ENCODE data around the gene GJB3.

GJB3 gene

DNA sequence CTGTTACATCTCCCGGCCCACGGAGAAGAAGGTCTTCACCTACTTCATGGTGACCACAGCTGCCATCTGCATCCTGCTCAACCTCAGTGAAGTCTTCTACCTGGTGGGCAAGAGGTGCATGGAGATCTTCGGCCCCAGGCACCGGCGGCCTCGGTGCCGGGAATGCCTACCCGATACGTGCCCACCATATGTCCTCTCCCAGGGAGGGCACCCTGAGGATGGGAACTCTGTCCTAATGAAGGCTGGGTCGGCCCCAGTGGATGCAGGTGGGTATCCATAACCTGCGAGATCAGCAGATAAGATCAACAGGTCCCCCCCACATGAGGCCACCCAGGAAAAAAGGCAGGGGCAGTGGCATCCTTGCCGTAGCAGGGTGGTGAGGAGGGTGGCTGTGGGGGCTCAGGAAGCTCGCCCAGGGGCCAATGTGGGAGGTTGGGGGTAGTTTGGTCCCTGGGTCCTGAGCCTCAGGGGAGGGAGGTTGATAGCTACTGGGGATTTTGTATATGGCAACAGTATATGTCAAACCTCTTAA is 19.2 kb upstream of the GJB3 start:
- TF ChIP-seq, protein P1, sequence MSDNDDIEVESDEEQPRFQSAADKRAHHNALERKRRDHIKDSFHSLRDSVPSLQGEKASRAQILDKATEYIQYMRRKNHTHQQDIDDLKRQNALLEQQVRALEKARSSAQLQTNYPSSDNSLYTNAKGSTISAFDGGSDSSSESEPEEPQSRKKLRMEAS (IDR thresholded peaks at IDR 0.05; ENCODE audit: low read depth, low read length): no peak
- TF ChIP-seq MYC (IDR thresholded peaks at IDR 0.05; ENCODE audit: low read depth, low read length) (no peak), CTCF (IDR thresholded peaks at IDR 0.05; ENCODE audit: low read depth, low read length) (no peak), POLR2A (IDR thresholded peaks at IDR 0.05; ENCODE audit: extremely low read depth, insufficient read length) (no peak)
- DNase-seq (ENCODE audit: low read depth): no peak
- H3K4me3 ChIP-seq (ENCODE audit: low read depth, low read length): no peak overlapping the region

DNA sequence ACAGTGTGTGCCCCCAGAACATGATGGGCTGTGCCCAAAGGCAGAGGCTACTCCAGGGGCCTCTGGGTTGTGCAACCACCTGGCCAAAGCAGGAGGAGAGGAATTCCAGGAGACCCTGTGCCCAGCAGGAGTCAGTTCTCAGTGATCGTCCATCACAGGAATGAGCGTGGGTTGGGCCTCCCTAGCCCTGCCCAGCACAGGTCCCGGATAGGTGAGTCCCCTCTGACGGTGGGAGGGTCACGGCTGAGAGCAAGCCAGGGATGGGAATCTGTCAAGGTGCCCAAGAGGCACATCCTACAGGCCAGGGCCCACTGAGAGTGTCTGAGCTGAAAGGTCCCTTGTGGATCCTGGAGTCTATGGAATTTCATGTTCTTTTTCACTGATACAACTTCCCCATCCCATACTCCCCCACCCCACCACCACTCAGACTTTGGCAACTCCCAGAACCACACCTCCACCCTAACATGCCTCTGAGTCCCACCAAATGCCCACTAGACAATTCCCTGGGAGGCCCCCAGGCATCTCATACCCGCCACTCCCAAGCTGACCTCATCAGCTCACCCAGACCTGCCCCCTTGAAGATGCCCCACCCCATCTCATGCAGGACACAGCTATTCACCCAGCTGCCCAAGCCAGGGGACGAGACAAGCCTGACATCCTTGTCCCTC is 18.4 kb upstream of the GJB3 start:
- no peak for DNase-seq (ENCODE audit: low read depth)
- TF ChIP-seq CTCF (IDR thresholded peaks at IDR 0.05; ENCODE audit: low read depth, low read length) (no peak), POLR2A (IDR thresholded peaks at IDR 0.05; ENCODE audit: extremely low read depth, insufficient read length) (no peak)
- TF ChIP-seq, protein P1 (IDR thresholded peaks at IDR 0.05; ENCODE audit: low read depth, low read length): no peak
- H3K4me3 ChIP-seq (ENCODE audit: low read depth, low read length): no peak overlapping the region

DNA sequence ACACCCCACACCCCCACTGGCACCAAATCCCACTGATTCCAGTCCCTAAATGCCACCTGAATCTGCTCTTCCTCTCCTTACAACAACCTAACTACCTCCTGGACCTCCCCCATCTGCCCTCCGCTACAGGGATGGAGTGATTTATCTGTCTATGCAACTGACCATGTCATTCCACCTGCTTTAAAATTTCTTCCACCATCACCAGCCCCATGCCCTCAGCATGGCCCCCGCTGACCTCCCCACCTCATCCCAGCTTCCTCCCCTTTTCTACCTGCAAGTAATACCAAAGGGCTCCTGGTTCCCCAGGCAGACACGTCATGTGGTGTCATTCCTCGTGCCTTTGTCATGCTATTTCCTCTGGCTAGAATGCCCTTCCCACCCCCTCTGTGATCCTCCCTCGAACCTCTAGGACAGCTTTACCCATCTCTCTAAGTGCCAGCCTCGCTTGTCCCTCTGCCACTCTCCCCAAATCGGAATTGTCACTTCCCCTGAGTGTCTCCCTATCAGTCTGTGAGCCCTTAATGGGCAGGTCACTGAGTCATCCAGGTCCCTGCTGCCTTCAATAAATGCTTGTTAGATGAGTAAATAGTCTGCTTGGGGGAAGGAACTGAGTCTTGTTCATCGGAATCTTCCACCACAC is 17.8 kb upstream of the GJB3 start:
- TF ChIP-seq CTCF (IDR thresholded peaks at IDR 0.05; ENCODE audit: low read depth, low read length) (no peak), POLR2A (IDR thresholded peaks at IDR 0.05; ENCODE audit: extremely low read depth, insufficient read length) (no peak), MYC (IDR thresholded peaks at IDR 0.05; ENCODE audit: low read depth, low read length) (no peak)
- TF ChIP-seq, protein P1 (IDR thresholded peaks at IDR 0.05; ENCODE audit: low read depth, low read length): no peak
- H3K4me3 ChIP-seq (ENCODE audit: low read depth, low read length): no peak overlapping the region
- no peak for DNase-seq (ENCODE audit: low read depth)

DNA sequence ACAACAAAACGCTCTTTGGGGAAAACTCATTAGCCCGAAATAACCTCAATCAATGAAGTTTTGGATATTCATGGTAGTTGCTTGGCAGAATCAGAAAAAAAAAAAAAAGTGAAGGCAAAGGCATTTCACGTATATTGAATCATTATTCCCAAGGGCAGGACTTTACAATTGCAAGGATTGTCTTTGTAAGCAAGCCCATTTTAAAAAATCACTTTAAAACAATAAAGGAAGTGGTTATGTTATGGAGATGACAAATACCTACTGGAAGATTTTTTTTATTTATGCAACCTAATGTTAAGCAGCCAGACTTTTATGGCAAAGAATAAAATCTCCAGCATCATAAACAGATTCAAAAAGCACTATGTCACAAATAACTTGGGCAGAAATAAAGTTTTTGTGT is 12.2 kb upstream of the GJB3 start:
- TF ChIP-seq MYC (IDR thresholded peaks at IDR 0.05; ENCODE audit: low read depth, low read length): no peak
- TF ChIP-seq, protein P1 (IDR thresholded peaks at IDR 0.05; ENCODE audit: low read depth, low read length): no peak
- no peak for TF ChIP-seq POLR2A (IDR thresholded peaks at IDR 0.05; ENCODE audit: extremely low read depth, insufficient read length)
- TF ChIP-seq CTCF (IDR thresholded peaks at IDR 0.05; ENCODE audit: low read depth, low read length): no peak
- no peak for DNase-seq (ENCODE audit: low read depth)

DNA sequence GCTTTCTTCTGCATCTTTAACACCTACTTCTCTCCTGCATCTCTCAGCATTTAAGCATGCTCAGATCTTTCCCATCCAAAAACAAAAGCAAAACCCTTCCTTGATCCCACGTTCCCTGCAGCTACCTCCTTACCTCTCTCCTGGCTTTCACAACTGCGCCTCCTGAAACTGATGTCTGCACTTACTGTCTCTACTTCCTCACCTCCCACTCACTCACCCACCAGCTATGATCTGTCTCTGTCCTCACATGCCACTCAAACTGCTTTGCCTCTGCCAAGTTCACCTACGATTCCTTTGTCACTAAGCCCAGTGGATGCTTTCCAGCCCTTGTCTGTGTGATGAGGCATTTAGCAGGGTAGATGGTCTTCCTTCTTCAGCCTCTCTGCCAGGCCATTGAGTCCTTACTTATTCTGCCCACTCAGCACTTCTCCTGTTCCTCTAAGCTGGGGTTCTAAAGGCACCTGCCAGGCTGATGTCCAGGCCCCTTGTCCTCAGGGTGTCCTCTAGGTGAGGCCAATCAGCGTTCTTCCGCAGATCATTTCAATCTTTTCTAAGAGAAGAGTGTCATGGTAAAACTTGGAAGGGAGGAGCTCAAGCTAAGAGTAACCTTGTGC is 10.0 kb upstream of the GJB3 start:
- no peak overlapping the region for H3K4me3 ChIP-seq (ENCODE audit: low read depth, low read length)
- no peak for TF ChIP-seq CTCF (IDR thresholded peaks at IDR 0.05; ENCODE audit: low read depth, low read length)
- no peak for TF ChIP-seq POLR2A (IDR thresholded peaks at IDR 0.05; ENCODE audit: extremely low read depth, insufficient read length)
- TF ChIP-seq, protein P1 (IDR thresholded peaks at IDR 0.05; ENCODE audit: low read depth, low read length): no peak
- TF ChIP-seq MYC (IDR thresholded peaks at IDR 0.05; ENCODE audit: low read depth, low read length): no peak

More for the DNA sequence above, 12.2 kb upstream of the GJB3 start:
- no peak overlapping the region for H3K4me3 ChIP-seq (ENCODE audit: low read depth, low read length)

More for the DNA sequence above, 10.0 kb upstream of the GJB3 start:
- no peak for DNase-seq (ENCODE audit: low read depth)

Data from NB4 (cell line).